IMR-90 (cell line): Measurements from ENCODE around the gene MED4. TPM values are rescaled to one million over a fixed set of nuclear protein-coding genes. Genes with fewer than 3 reads are reported as not detected.

ENCODE experiments used
- ATAC-seq: fragments of 200-7000 bp; cut with Tn5 transposase; 2 replicates; pipeline ENCODE4 v1.9.1; 2020; ENCODE audit warnings: low read depth, mild to moderate bottlenecking, moderate library complexity
- BruUV-seq: library from RNA; stranded (reverse); fragments of 400-500 nt; replicated peaks from 2 replicates; lab custom pipeline; 2021; lab: Mats Ljungman, UMichigan
- CTCF ChIA-PET: fragments of 300-600 bp; formaldehyde crosslinking; extraction: SDS; loops from one replicate; lab custom pipeline; 2021; ENCODE audit warnings: antibody characterized with exemption; lab: Yijun Ruan, JAX
- POLR2A ChIA-PET: fragments of 300-600 bp; sonication (Branson Sonifier 250); formaldehyde crosslinking; loops from one replicate; lab custom pipeline; 2022; ENCODE audit warnings: antibody characterized with exemption; ENCODE audit not compliant: unreplicated experiment; lab: Charles Lee
- DNase-seq: peaks from one replicate; pipeline ENCODE4 v3.0.0; 2013
- H2AFZ ChIP-seq: replicated peaks from 2 replicates; pipeline ENCODE3; 2013; ENCODE audit warnings: low read length, mild to moderate bottlenecking; ENCODE audit not compliant: poor library complexity
- H2AK5ac ChIP-seq: 2 replicates; pipeline ENCODE4 v1.6.1; 2013; ENCODE audit warnings: low read depth, low read length, inconsistent platforms
- H2AK9ac ChIP-seq: replicated peaks from 2 replicates; pipeline ENCODE3; 2013; ENCODE audit warnings: mild to moderate bottlenecking, low read depth, low read length, moderate library complexity; ENCODE audit not compliant: poor library complexity
- H2BK120ac ChIP-seq: 2 replicates; pipeline ENCODE4 v1.6.1; 2013; ENCODE audit warnings: low read depth, low read length, inconsistent platforms
- H2BK15ac ChIP-seq: 3 replicates; pipeline ENCODE4 v1.6.1; 2013; ENCODE audit warnings: low read depth, low read length, inconsistent platforms
- H2BK20ac ChIP-seq: 2 replicates; pipeline ENCODE4 v1.6.1; 2013; ENCODE audit warnings: low read depth, mild to moderate bottlenecking, inconsistent platforms, low read length, moderate library complexity
- H2BK5ac ChIP-seq: 2 replicates; pipeline ENCODE4 v1.6.1; 2013; ENCODE audit warnings: mild to moderate bottlenecking, low read depth, low read length, inconsistent platforms; ENCODE audit not compliant: poor library complexity, severe bottlenecking
- H3K14ac ChIP-seq: replicated peaks from 2 replicates; pipeline ENCODE4 v1.6.1; 2013; ENCODE audit warnings: low read depth, low read length, inconsistent platforms
- H3K18ac ChIP-seq: 2 replicates; pipeline ENCODE4 v1.6.1; 2013; ENCODE audit warnings: low read depth, low read length, control low read depth
- H3K23ac ChIP-seq: 2 replicates; pipeline ENCODE4 v1.6.1; 2013; ENCODE audit warnings: low read depth, low read length, inconsistent platforms
- H3K27ac ChIP-seq: 2 replicates; pipeline ENCODE4 v1.5.1; 2013; ENCODE audit warnings: mild to moderate bottlenecking, control low read depth, low read length; ENCODE audit not compliant: insufficient read depth
- H3K27me3 ChIP-seq: 2 replicates; pipeline ENCODE4 v1.6.1; 2013; ENCODE audit warnings: low read length; ENCODE audit not compliant: control insufficient read depth, insufficient read depth
- H3K36me3 ChIP-seq: 2 replicates; pipeline ENCODE4 v1.6.1; 2013; ENCODE audit warnings: low read length, mixed read lengths; ENCODE audit not compliant: control insufficient read depth, insufficient read depth
- H3K4ac ChIP-seq: 2 replicates; pipeline ENCODE4 v1.6.1; 2013; ENCODE audit warnings: low read depth, low read length, inconsistent platforms
- H3K4me1 ChIP-seq: 2 replicates; pipeline ENCODE4 v1.6.1; 2013; ENCODE audit warnings: low read length, mixed read lengths; ENCODE audit not compliant: control insufficient read depth, insufficient read depth
- H3K4me2 ChIP-seq: 2 replicates; pipeline ENCODE4 v1.6.1; 2013; ENCODE audit warnings: low read depth, mild to moderate bottlenecking, control low read depth, low read length, moderate library complexity
- H3K4me3 ChIP-seq: 2 replicates; pipeline ENCODE4 v1.5.1; 2013; ENCODE audit warnings: low read depth, mild to moderate bottlenecking, control low read depth, low read length, moderate library complexity; ENCODE audit not compliant: insufficient read depth
- H3K56ac ChIP-seq: 2 replicates; pipeline ENCODE4 v1.6.1; 2013; ENCODE audit warnings: low read length, inconsistent platforms; ENCODE audit not compliant: insufficient read depth; ENCODE audit errors: extremely low read depth
- H3K79me1 ChIP-seq, 2 experiments: 2 replicates each; pipeline ENCODE4 v1.6.1; 2013; ENCODE audit warnings: low read length in 2 of 2, inconsistent platforms in 1 of 2, low read depth in 1 of 2
- H3K9ac ChIP-seq: 2 replicates; pipeline ENCODE4 v1.6.1; 2013; ENCODE audit warnings: low read depth, low read length, control low read depth
- H3K9me1 ChIP-seq: 2 replicates; pipeline ENCODE4 v1.6.1; 2013; ENCODE audit warnings: low read length, inconsistent platforms; ENCODE audit not compliant: insufficient read depth
- H3K9me3 ChIP-seq: 2 replicates; pipeline ENCODE4 v1.6.1; 2013; ENCODE audit warnings: low read length; ENCODE audit not compliant: control insufficient read depth, insufficient read depth
- H4K20me1 ChIP-seq: 2 replicates; pipeline ENCODE4 v1.6.1; 2013; ENCODE audit warnings: low read length, inconsistent platforms; ENCODE audit not compliant: insufficient read depth
- H4K5ac ChIP-seq: 2 replicates; pipeline ENCODE4 v1.6.1; 2013; ENCODE audit warnings: mild to moderate bottlenecking, low read depth, low read length, control low read depth
- H4K8ac ChIP-seq, 2 experiments: 2 replicates each; pipeline ENCODE4 v1.6.1; 2013; ENCODE audit warnings: low read depth in 2 of 2, low read length in 2 of 2, control low read depth in 1 of 2, inconsistent platforms in 1 of 2
- H4K91ac ChIP-seq: 2 replicates; pipeline ENCODE4 v1.6.1; 2013; ENCODE audit warnings: low read depth, low read length, inconsistent platforms; ENCODE audit not compliant: insufficient read depth
- BHLHE40 ChIP-seq: fragments of 150-350 bp; IDR thresholded peaks from 2 replicates; pipeline ENCODE4 v1.6.1; 2016; ENCODE audit warnings: mild to moderate bottlenecking, low read depth, low read length
- CEBPB ChIP-seq: IDR thresholded peaks from 2 replicates; pipeline ENCODE4 v1.6.1; 2012; ENCODE audit warnings: low read depth, low read length, improper control_type of control experiment
- CHD1 ChIP-seq: IDR thresholded peaks from 2 replicates; pipeline ENCODE4 v1.6.1; 2012; ENCODE audit warnings: low read depth, low read length, improper control_type of control experiment
- CTCF ChIP-seq: conservative IDR thresholded peaks from 2 replicates; pipeline ENCODE4 v1.5.1; 2012; ENCODE audit warnings: mild to moderate bottlenecking, low read depth, low read length, improper control_type of control experiment
- ELK1 ChIP-seq: fragments of 150-350 bp; IDR thresholded peaks from 2 replicates; pipeline ENCODE4 v1.6.1; 2016; ENCODE audit warnings: low read depth, mild to moderate bottlenecking, low read length, moderate library complexity, borderline replicate concordance
- FOS ChIP-seq: fragments of 150-350 bp; IDR thresholded peaks from 2 replicates; pipeline ENCODE4 v1.6.1; 2016; ENCODE audit warnings: low read depth, low read length
- MAFK ChIP-seq: IDR thresholded peaks from 2 replicates; pipeline ENCODE4 v1.6.1; 2012; ENCODE audit warnings: low read depth, low read length, improper control_type of control experiment
- MXI1 ChIP-seq: IDR thresholded peaks from 2 replicates; pipeline ENCODE4 v1.6.1; 2012; ENCODE audit warnings: low read depth, mild to moderate bottlenecking, low read length, moderate library complexity, borderline replicate concordance
- NFE2L2 ChIP-seq: fragments of 150-350 bp; IDR thresholded peaks from 2 replicates; pipeline ENCODE4 v1.6.1; 2016; ENCODE audit warnings: low read depth, mild to moderate bottlenecking, low read length
- POLR2A ChIP-seq: IDR thresholded peaks from 2 replicates; pipeline ENCODE4 v1.6.1; 2012; ENCODE audit warnings: mild to moderate bottlenecking, low read depth, low read length
- RAD21 ChIP-seq: IDR thresholded peaks from 2 replicates; pipeline ENCODE4 v1.6.1; 2012; ENCODE audit warnings: low read length, improper control_type of control experiment
- RCOR1 ChIP-seq: IDR thresholded peaks from 2 replicates; pipeline ENCODE4 v1.6.1; 2012; ENCODE audit warnings: mild to moderate bottlenecking, low read length, improper control_type of control experiment; ENCODE audit not compliant: insufficient replicate concordance
- RFX5 ChIP-seq: IDR thresholded peaks from 2 replicates; pipeline ENCODE4 v1.8.0; 2012; ENCODE audit warnings: low read depth, mild to moderate bottlenecking, low read length, moderate library complexity
- SMC3 ChIP-seq: fragments of 150-350 bp; IDR thresholded peaks from 2 replicates; pipeline ENCODE4 v1.6.1; 2016; ENCODE audit warnings: low read depth, mild to moderate bottlenecking, antibody characterized with exemption, low read length, moderate library complexity
- USF2 ChIP-seq: fragments of 150-350 bp; IDR thresholded peaks from 2 replicates; pipeline ENCODE4 v1.6.1; 2017; ENCODE audit warnings: mild to moderate bottlenecking, antibody characterized with exemption, low read length, low read depth
- WGBS, 2 experiments: methylation state at CpG; one replicate each; pipeline versions ENCODE4 v1.1.5 to v1.1.7; 2013; ENCODE audit warnings: missing lambda C conversion rate in 2 of 2; ENCODE audit not compliant: insufficient read length in 1 of 2; ENCODE audit errors: extremely low coverage in 2 of 2; 5-methylcytosine and 5-hydroxymethylcytosine counted together
- dilution Hi-C: fragments of 300-500 bp; cut with HindIII; formaldehyde crosslinking; loops from one replicate; pipeline ENCODE4 v1.14.3; 2018; ENCODE audit warnings: low sequenced_read_pairs; ENCODE audit not compliant: unreplicated experiment
- in situ Hi-C: fragments of 300-500 bp; cut with MboI; formaldehyde crosslinking; loops from 3 replicates; pipeline ENCODE4 v1.14.3; 2019; ENCODE audit warnings: low sequenced_read_pairs, inconsistent platforms, mixed read lengths
- intact Hi-C: fragments of 100-400 bp; cut with micrococcal nuclease; formaldehyde crosslinking; loops from 2 replicates; pipeline ENCODE4 v1.10.0; 2022
- polyA plus RNA-seq, 3 experiments: library from polyadenylated mRNA; depleted of rRNA; stranded (reverse); fragments of >200 nt; gene quantifications; 2 replicates each; pipeline ENCODE4 v1.2.3, GENCODE V29; 2012; ENCODE audit warnings: low replicate concordance in 1 of 3
- total RNA-seq: library from RNA; depleted of rRNA; stranded (reverse); fragments of >200 nt; gene quantifications from 2 replicates; pipeline ENCODE4 v1.2.3, GENCODE V29; 2012

MED4 gene
- total and polyA plus RNA-seq, 2 of the 4 experiments (the other 2 are of a cell fraction) = 25.3 to 40.5 TPM

- Histone ChIP-seq H3K36me3 (no peaks in the 10 kb centered on the region), H3K18ac (no peak overlapping the region), H3K9me1 (peaks cover 3% of the 10 kb centered on the region; the same call in 1 of the 2 replicates), H3K14ac (no peak overlapping the region), H3K4ac (no peak overlapping the region), H4K91ac (no peak overlapping the region), H2AK9ac (no peak overlapping the region), H3K4me3 (no peak overlapping the region), H3K23ac (no peak overlapping the region), H3K56ac (no peak overlapping the region), H3K27me3 (peaks cover 2% of the 10 kb centered on the region; the same call in 1 of the 2 replicates), H2BK20ac (no peak overlapping the region), H2BK120ac (no peak overlapping the region), H4K8ac (no peak overlapping the region), H3K27ac (no peak overlapping the region), H2BK5ac (no peak overlapping the region), H3K9ac (no peak overlapping the region), H2BK15ac (no peak overlapping the region), H2AK5ac (no peak overlapping the region), H3K9me3 (no peaks in the 10 kb centered on the region), H4K20me1 (peaks cover 15% of the 10 kb centered on the region; the same call in 1 of the 2 replicates), H3K4me1 (peaks cover 2% of the 10 kb centered on the region; the same call in 1 of the 2 replicates), H4K5ac (no peak overlapping the region), H2AFZ (no peak overlapping the region), H3K79me1 (peaks cover 2 to 19% of the 10 kb centered on the region in 2 experiments; a peak in 3 of 4 replicates), H3K4me2 (no peak overlapping the region)
- TF ChIP-seq SMC3 = no peak
- TF ChIP-seq BHLHE40 = no peak
- no peak for TF ChIP-seq POLR2A
- TF ChIP-seq RAD21 = no peak
- no peak for TF ChIP-seq RFX5
- TF ChIP-seq CTCF = no peak
- no peak for TF ChIP-seq MXI1
- TF ChIP-seq FOS = no peak
- no peak for TF ChIP-seq CHD1
- TF ChIP-seq RCOR1 = no peak
- no peak for TF ChIP-seq CEBPB
- TF ChIP-seq ELK1 = no peak
- TF ChIP-seq MAFK = no peak
- no peak for TF ChIP-seq USF2
- no peak for TF ChIP-seq NFE2L2
- dilution Hi-C loops = no loop called here
- in situ Hi-C loops = no loop called here
- BruUV-seq = no TSS peak
- no peak for ATAC-seq
- no peak for DNase-seq
- intact Hi-C loops = loop anchor here (10.0 kb wide), 1 partner anchor 302 kb away; no protein-coding TSS in a partner anchor
- ChIA-PET CTCF (no interaction called here), POLR2A (no interaction called here)
- WGBS, 2 experiments = no CpG with 5 or more reads among the region's 3 CpGs
Observed at GRCh38 chr13:48096670-48097069, 1.8 kb upstream of the MED4 start.
